ENCODE measurements around the gene TSPOAP1.

TSPOAP1 gene

GRCh38 chr17:58304750-58305486, 23.7 kb downstream of the TSPOAP1 start:
- no peak overlapping the region for H3K4me3 ChIP-seq (ENCODE audit: low read depth, low read length)

GRCh38 chr17:58303971-58304749, 24.4 kb downstream of the TSPOAP1 start:
- no peak overlapping the region for H3K4me3 ChIP-seq (ENCODE audit: low read depth, low read length)

- H3K4me3 ChIP-seq (ENCODE audit: low read depth, low read length) = no peak overlapping the region
Observed at GRCh38 chr17:58302919-58303585, 25.5 kb downstream of the TSPOAP1 start.

DNA sequence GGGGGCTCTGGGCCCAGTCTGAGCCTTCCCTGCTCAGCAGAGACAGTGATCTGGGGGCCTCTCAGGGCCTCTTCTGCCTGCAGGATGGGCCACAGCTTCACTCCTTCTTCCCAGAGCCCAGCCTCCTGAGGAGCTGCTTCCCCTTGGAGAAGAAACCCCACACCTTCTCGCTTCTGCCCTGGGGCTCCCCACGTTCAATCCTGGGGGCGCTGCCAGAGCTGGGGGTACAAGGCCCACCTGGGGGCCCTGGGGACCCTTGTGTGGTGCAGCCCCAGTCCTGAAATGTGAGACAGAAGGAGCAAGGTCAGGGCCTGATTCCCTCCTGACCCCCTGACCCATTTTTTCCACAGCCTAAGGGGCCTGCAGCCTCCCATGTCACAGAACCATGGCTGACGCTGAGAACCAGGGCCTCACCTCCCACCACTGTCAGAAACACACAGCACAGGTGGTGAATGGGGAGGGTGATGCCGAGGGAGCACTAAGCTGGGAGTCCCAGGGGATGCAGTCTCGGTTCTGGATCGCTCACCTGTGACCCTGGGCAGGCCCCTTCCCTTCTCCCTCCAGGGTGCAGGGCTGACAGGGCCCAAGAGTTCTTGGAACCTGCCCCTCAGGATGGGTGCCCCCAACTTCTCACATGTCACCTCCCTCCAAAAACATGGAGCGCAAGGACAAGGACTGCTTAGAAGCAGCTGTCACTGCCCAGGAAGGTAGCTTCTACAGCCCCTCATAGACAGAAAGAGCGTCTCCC, 26.2 kb downstream of the TSPOAP1 start:
- H3K4me3 ChIP-seq (ENCODE audit: low read depth, low read length) = no peak overlapping the region

- H3K4me3 ChIP-seq (ENCODE audit: low read depth, low read length) = no peak overlapping the region
Observed at GRCh38 chr17:58301504-58302150, 27.0 kb downstream of the TSPOAP1 start.

DNA sequence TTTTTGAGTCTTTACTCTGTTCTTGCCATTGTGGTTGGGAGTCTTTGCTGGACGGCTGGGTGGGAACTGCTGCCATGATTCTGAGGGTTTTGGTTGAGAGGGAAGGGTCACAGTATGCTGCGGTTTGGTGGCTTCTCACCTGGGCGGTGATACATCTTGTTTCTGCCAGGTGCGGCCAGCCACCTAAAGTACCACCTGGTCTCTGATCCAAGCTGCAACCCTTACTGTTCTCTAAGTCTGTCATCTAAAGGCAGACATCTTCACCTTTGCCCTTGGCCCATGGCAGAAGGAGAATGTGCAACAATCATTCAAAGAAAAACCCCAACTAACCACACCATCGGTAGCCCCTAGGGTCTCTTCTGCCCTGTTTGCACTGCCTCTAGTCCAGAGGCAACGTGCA, 28.3 kb downstream of the TSPOAP1 start:
- H3K4me3 ChIP-seq (ENCODE audit: low read depth, low read length) = no peak overlapping the region

DNA sequence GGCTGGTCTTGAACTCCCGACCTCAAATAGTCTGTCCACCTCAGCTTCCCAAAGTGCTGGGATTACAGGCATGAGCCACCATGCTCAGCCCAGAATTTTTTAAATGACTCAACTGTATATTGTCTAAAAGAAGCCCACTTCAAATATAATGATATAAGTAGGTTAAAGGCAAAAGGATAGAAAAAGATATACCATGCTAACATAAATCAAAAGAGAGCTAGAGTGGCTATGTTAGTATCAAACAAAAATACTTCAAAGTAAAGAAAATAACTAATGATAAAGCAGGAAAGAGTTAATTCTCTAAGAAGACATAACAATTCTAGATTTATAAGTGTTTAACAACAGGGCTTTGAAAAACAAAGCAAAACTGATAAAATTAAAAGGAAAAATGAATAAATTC, 34.6 kb downstream of the TSPOAP1 start:
- no peak overlapping the region for H3K4me3 ChIP-seq (ENCODE audit: low read depth, low read length)

- H3K4me3 ChIP-seq (ENCODE audit: low read depth, low read length) = no peak overlapping the region
Observed at GRCh38 chr17:58291246-58291645, 37.3 kb downstream of the TSPOAP1 start.

DNA sequence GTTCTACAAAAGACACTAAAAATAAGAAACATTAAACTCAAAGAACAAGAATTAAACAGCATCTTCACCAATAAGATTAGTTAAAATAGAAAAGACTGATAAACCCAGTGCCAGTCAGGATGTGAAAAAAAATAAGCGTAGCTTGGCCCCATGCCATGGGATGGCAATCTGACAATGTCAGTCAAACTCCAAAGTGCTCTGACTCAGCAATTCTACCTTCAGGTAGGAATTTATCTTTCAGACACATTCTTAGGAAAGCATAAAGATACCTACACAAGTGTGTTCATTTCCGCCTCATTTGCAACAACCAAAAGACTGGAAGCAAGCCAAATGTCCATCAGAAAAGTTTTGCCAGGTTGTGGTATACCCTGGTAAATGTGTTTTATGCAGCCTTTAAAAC, 38.7 kb downstream of the TSPOAP1 start:
- H3K4me3 ChIP-seq (ENCODE audit: low read depth, low read length) = no peak overlapping the region

DNA sequence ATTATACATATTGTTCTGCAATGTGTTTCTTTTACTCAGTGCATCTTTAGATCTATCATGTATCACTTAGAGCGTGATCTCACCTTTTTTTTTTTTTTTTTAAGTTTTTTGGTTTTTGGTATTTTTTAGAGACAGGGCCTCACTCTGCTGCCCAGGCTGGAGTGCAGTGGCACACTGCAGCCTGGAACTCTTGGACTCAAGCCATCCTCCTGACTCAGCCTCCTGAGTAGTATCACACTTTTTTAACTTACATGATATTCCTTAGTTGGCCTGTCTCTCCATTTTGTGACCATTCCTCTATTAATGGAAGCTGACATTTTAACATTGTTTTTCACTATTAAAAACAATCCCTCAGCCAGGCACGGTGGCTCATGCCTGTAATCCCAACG, 43.2 kb downstream of the TSPOAP1 start:
- no peak overlapping the region for H3K4me3 ChIP-seq (ENCODE audit: low read depth, low read length)

DNA sequence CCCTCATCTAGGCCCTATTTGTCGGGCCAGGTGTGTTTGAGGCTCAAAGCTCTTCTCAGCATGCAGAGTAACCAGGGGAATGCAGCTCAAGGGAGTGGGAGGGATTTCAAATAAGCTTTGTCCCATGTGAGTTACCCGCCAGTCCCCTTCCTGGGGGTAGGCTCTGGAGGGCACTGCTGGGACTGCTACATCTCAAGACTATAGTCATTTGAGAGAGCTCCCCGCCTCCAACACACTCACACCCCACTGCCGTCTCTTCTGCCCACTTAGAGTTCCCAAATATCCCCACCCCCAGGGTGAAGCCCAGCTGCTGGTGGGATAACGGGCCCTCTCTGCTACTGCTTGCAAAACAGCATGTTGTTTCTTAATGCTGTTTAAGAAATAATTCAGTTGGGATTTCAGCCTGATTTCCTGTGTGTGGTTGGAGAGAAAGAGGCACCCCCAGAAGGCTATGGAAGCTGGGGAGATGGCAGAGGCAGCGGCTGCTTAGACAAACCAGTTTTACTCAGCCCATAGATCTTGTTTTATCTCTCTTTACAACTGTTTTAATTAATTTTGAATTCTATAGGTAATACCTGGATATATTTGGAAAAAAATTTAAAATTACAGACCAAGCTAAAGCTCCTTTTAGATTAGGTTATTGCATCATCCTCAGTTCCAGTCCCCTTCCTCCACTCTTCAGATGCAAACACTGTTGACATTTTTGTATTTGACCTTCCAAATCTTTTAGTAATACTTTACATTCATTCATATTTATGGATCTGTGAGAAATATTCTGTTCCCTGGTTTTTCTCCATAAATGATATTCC, 43.8 kb downstream of the TSPOAP1 start:
- no peak overlapping the region for H3K4me3 ChIP-seq (ENCODE audit: low read depth, low read length)

GRCh38 chr17:58283674-58284612, 44.7 kb downstream of the TSPOAP1 start:
- no peak overlapping the region for H3K4me3 ChIP-seq (ENCODE audit: low read depth, low read length)

DNA sequence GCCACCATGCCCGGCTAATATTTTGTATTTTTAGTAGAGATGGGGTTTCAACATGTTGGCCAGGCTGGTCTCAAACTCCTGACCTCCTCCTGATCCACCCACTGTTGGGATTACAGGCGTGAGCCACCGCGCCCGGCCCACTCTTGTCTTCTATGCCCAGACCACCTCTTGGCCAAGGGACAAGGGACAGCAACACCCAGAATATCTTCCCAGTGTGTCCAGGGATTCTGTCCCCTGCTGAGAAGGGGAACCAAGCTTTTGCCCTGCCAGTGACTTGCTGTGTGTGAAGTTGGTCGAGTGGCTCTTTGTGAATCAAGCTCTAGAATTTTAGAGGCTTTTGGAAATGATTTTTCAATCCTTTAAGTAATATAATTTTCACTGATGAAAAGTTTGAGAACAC, 46.2 kb downstream of the TSPOAP1 start:
- H3K4me3 ChIP-seq (ENCODE audit: low read depth, low read length) = no peak overlapping the region

DNA sequence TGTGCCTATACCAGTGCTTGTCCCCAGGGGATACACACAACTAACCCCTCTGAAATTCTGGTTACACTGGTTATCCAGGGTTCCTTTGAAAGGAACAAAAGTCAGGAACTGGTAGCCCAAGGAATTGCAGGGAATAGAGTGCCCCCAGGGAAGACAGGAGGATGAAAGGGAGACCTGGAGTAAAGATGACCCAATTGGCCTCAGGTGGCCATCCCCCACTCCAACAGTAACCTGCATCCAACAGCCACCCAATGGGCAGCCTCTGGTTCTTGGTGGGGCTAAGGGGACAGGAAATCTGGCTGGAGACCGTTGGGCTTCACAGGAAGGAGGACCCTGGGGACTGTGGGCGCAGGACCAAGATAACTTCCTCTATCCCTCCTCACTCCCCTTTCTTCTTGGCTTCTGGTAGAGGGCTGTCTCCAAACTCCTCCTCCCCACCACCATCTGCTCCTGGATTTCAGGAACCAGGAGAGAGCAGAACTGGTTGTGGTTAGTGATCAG, 47.0 kb downstream of the TSPOAP1 start:
- H3K4me3 ChIP-seq (ENCODE audit: low read depth, low read length) = no peak overlapping the region

GRCh38 chr17:58280480-58281217, 47.9 kb downstream of the TSPOAP1 start, which contains the start of gene MPO:
MPO (minus strand) TSS chr17:58280935; CDS start chr17:58280758, 177 bp downstream.
- H3K4me3 ChIP-seq (ENCODE audit: low read depth, low read length) = no peak within 1 kb of the TSS

DNA sequence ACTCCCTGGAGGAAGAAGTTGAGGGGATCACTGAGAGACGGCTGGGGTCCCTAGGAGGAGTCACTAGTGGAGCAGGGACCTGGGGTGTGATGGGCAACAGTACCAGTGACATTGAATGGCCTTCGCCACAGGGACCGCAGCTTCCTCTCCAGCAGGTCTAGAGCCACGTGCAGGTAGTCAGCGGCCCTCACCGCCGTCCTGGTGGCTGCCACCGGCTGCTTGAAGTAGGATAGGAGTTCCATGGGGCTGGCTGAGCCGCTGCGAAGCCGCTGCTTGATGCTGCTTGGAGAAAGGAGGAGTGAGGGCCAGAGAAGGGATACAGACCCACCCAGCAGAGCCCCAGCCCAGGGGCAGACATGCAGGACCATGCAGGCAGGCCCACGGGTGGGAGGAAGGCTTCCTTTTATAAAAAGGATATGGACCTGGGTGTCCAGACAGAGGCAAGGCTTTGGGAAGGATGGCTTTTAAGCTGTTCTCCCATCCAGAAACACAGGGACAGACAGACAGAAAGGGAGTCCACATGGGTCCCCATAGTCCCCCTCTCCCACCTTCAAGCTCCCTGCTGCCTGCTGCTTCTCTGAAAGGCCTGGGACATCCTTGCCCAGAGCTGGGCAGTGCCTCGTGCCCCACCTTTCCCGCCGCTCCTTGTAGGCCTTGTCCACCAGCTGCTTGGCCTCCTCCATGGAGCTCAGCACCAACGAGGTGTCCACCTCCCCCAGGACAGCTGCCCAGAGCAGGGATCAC, 48.7 kb downstream of the TSPOAP1 start:
- H3K4me3 ChIP-seq (ENCODE audit: low read depth, low read length) = no peak overlapping the region
